Measurements from ENCODE around the gene PAPPA2.

DNA sequence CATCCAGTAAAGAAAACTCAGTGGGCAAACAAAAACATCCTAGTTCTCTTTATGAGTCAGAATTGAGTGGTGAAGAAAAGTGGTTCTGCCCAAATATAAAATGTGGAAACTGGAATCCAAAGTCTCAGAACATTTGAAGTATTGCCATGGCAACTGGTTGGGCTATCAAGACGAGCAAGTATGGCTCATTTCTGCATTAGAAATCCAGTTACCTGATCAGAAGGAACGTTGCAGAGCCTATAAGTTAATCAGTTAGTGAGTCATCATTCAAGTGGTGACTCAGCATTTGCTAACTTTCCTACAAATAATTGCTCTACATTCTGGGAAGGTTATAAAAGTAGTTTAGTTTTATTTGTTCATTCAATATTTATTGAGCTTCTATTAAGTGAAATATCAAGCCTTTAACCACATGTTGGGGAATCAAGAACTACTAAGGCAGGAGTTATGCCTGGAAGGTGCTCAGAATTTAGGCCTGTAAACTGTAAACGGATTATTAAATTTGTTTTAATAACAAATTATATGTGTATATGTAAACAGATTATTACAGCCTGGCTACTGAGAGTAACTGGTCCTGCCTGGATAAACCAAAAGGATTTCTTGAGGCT lies 104.3 kb downstream of the PAPPA2 start:
- TF ChIP-seq IKZF1 (conservative IDR thresholded peaks at IDR 0.05) (no peak), SUZ12 (IDR thresholded peaks at IDR 0.05; ENCODE audit: unreplicated experiment) (no peak), POLR2A (IDR thresholded peaks at IDR 0.05; ENCODE audit: low read depth, low read length) (no peak), RAD21 (IDR thresholded peaks at IDR 0.05; ENCODE audit: insufficient read depth, low read depth, low read length) (no peak), YY1 (IDR thresholded peaks at IDR 0.05; ENCODE audit: low read depth, low read length) (no peak), SREBF1 (IDR thresholded peaks at IDR 0.05; ENCODE audit: low read length) (no peak), ZNF384 (IDR thresholded peaks at IDR 0.05; ENCODE audit: borderline replicate concordance, low read depth, low read length) (no peak)
- TF ChIP-seq, protein P1, sequence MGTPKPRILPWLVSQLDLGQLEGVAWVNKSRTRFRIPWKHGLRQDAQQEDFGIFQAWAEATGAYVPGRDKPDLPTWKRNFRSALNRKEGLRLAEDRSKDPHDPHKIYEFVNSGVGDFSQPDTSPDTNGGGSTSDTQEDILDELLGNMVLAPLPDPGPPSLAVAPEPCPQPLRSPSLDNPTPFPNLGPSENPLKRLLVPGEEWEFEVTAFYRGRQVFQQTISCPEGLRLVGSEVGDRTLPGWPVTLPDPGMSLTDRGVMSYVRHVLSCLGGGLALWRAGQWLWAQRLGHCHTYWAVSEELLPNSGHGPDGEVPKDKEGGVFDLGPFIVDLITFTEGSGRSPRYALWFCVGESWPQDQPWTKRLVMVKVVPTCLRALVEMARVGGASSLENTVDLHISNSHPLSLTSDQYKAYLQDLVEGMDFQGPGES (IDR thresholded peaks at IDR 0.05): no peak
- TF ChIP-seq, protein P2, sequence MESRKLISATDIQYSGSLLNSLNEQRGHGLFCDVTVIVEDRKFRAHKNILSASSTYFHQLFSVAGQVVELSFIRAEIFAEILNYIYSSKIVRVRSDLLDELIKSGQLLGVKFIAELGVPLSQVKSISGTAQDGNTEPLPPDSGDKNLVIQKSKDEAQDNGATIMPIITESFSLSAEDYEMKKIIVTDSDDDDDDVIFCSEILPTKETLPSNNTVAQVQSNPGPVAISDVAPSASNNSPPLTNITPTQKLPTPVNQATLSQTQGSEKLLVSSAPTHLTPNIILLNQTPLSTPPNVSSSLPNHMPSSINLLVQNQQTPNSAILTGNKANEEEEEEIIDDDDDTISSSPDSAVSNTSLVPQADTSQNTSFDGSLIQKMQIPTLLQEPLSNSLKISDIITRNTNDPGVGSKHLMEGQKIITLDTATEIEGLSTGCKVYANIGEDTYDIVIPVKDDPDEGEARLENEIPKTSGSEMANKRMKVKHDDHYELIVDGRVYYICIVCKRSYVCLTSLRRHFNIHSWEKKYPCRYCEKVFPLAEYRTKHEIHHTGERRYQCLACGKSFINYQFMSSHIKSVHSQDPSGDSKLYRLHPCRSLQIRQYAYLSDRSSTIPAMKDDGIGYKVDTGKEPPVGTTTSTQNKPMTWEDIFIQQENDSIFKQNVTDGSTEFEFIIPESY (IDR thresholded peaks at IDR 0.05): no peak
- TF ChIP-seq, protein P3, sequence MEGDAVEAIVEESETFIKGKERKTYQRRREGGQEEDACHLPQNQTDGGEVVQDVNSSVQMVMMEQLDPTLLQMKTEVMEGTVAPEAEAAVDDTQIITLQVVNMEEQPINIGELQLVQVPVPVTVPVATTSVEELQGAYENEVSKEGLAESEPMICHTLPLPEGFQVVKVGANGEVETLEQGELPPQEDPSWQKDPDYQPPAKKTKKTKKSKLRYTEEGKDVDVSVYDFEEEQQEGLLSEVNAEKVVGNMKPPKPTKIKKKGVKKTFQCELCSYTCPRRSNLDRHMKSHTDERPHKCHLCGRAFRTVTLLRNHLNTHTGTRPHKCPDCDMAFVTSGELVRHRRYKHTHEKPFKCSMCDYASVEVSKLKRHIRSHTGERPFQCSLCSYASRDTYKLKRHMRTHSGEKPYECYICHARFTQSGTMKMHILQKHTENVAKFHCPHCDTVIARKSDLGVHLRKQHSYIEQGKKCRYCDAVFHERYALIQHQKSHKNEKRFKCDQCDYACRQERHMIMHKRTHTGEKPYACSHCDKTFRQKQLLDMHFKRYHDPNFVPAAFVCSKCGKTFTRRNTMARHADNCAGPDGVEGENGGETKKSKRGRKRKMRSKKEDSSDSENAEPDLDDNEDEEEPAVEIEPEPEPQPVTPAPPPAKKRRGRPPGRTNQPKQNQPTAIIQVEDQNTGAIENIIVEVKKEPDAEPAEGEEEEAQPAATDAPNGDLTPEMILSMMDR (IDR thresholded peaks at IDR 0.05 in 2 of 3, conservative IDR thresholded peaks at IDR 0.05 in 1 of 3; ENCODE audit: control insufficient read depth in 2 of 3, extremely low read depth in 1 of 3, insufficient read depth in 1 of 3, low read depth in 3 of 3, low read length in 3 of 3): no peak
